GM19455 (cell line): ENCODE measurements around the gene EREG.

Experiments
- ATAC-seq: cut with Tn5 transposase; IDR thresholded peaks from one replicate; pipeline ENCODE4 v1.9.1; 2021; ENCODE audit not compliant: unreplicated experiment

EREG gene

GRCh38 chr4:74364652-74365491 is at the start of gene EREG:
TSS of gene EREG (plus strand) at chr4:74365145. CDS start at chr4:74365309, 164 bp downstream.
- no peak for ATAC-seq

GRCh38 chr4:74315376-74315775 is 49.6 kb upstream of the EREG start:
- ATAC-seq: no peak

GRCh38 chr4:74316397-74316796 is 48.5 kb upstream of the EREG start:
- ATAC-seq: no peak

GRCh38 chr4:74317616-74318246 is 47.2 kb upstream of the EREG start:
- ATAC-seq: no peak

GRCh38 chr4:74318276-74318675 is 46.7 kb upstream of the EREG start:
- no peak for ATAC-seq

GRCh38 chr4:74319470-74319869 is 45.5 kb upstream of the EREG start:
- ATAC-seq: no peak

- peak; percentile 73 for ATAC-seq
Observed at GRCh38 chr4:74320559-74321118, 44.3 kb upstream of the EREG start.

- ATAC-seq: no peak
Observed at GRCh38 chr4:74322301-74322700, 42.6 kb upstream of the EREG start.

GRCh38 chr4:74323663-74324062 is 41.3 kb upstream of the EREG start:
- ATAC-seq: no peak

GRCh38 chr4:74324262-74324661 is 40.7 kb upstream of the EREG start:
- ATAC-seq: no peak

GRCh38 chr4:74325886-74326285 is 39.1 kb upstream of the EREG start:
- no peak for ATAC-seq

GRCh38 chr4:74327762-74328161 is 37.2 kb upstream of the EREG start:
- ATAC-seq: no peak

- ATAC-seq: no peak
Observed at GRCh38 chr4:74328501-74328900, 36.4 kb upstream of the EREG start.

- ATAC-seq: no peak
Observed at GRCh38 chr4:74329307-74329706, 35.6 kb upstream of the EREG start.

GRCh38 chr4:74330295-74330750 is 34.6 kb upstream of the EREG start:
- ATAC-seq: no peak

- no peak for ATAC-seq
Observed at GRCh38 chr4:74331252-74331651, 33.7 kb upstream of the EREG start.

- no peak for ATAC-seq
Observed at GRCh38 chr4:74331944-74332343, 33.0 kb upstream of the EREG start.

GRCh38 chr4:74334636-74335035 is 30.3 kb upstream of the EREG start:
- no peak for ATAC-seq

GRCh38 chr4:74335341-74336021 is 29.5 kb upstream of the EREG start:
- ATAC-seq: no peak

- ATAC-seq: no peak
Observed at GRCh38 chr4:74338792-74339333, 26.1 kb upstream of the EREG start.

GRCh38 chr4:74339501-74339900 is 25.4 kb upstream of the EREG start:
- ATAC-seq: no peak
